ENCODE results near the gene CDC42BPG.
A peak's percentile ranks its signal among the peaks of the same experiment; 100 is the strongest.

CDC42BPG gene

GRCh38 chr11:64891880-64892279 lies 47.4 kb upstream of the CDC42BPG start:
- H2AFZ ChIP-seq (ENCODE audit: insufficient read depth, low read length, poor library complexity): no peak overlapping the region
- H2BK5ac ChIP-seq (ENCODE audit: low read depth, low read length, poor library complexity): no peak overlapping the region
- no peak overlapping the region for H4K8ac ChIP-seq (ENCODE audit: low read depth, low read length)
- no peak overlapping the region for H3K27ac ChIP-seq (ENCODE audit: low read depth, low read length)
- H3K4ac ChIP-seq (ENCODE audit: low read depth, low read length): no peak overlapping the region
- no peak overlapping the region for H3K4me2 ChIP-seq (ENCODE audit: low read length)
- no peak overlapping the region for H2BK120ac ChIP-seq (ENCODE audit: insufficient read depth, low read length, poor library complexity)
- H3K27me3 ChIP-seq (ENCODE audit: insufficient read depth, low read length): no peaks in the 10 kb centered on the region
- H2AK5ac ChIP-seq (ENCODE audit: low read length): no peak overlapping the region
- peaks cover 22 to 23% of the 10 kb centered on the region in 2 experiments for H3K36me3 ChIP-seq (ENCODE audit: control insufficient read depth in 1 of 2, insufficient read depth in 2 of 2, low read length in 2 of 2)
- peaks cover 7 to 9% of the 10 kb centered on the region in 2 experiments for H3K4me1 ChIP-seq (ENCODE audit: control insufficient read depth in 1 of 2, insufficient read depth in 2 of 2, low read length in 2 of 2)
- DNase-seq: no peak
- peaks cover 6% of the 10 kb centered on the region for H3K79me1 ChIP-seq (ENCODE audit: low read length)
- H3K9ac ChIP-seq (ENCODE audit: low read length): no peak overlapping the region
- H3K4me3 ChIP-seq (ENCODE audit: low read depth, low read length): no peak overlapping the region
- H3K18ac ChIP-seq (ENCODE audit: low read length): no peak overlapping the region
- H4K91ac ChIP-seq (ENCODE audit: low read depth, low read length): no peak overlapping the region
- H3K79me2 ChIP-seq (ENCODE audit: control insufficient read depth, insufficient read depth, low read length, poor library complexity): no peaks in the 10 kb centered on the region
- no peak overlapping the region for H2BK12ac ChIP-seq (ENCODE audit: low read length)
- H3K9me3 ChIP-seq (ENCODE audit: insufficient read depth, low read depth, low read length): no peaks in the 10 kb centered on the region
- no peak overlapping the region for H3K14ac ChIP-seq (ENCODE audit: low read length)
- H4K12ac ChIP-seq (ENCODE audit: low read depth, low read length): no peak overlapping the region
- WGBS (ENCODE audit: extremely low coverage, insufficient coverage, insufficient read length): no CpG with 5 or more reads among the region's 5 CpGs
- no peak overlapping the region for H3K23ac ChIP-seq (ENCODE audit: low read length)

- Histone ChIP-seq H2BK12ac (ENCODE audit: low read length) (no peak overlapping the region), H3K4ac (ENCODE audit: low read depth, low read length) (no peak overlapping the region), H3K79me1 (ENCODE audit: low read length) (peaks cover 6% of the 10 kb centered on the region), H4K12ac (ENCODE audit: low read depth, low read length) (no peak overlapping the region), H3K4me1 (ENCODE audit: control insufficient read depth in 1 of 2, insufficient read depth in 2 of 2, low read length in 2 of 2) (peaks cover 7 to 9% of the 10 kb centered on the region in 2 experiments), H4K91ac (ENCODE audit: low read depth, low read length) (no peak overlapping the region), H3K79me2 (ENCODE audit: control insufficient read depth, insufficient read depth, low read length, poor library complexity) (no peaks in the 10 kb centered on the region), H3K36me3 (ENCODE audit: control insufficient read depth in 1 of 2, insufficient read depth in 2 of 2, low read length in 2 of 2) (peaks cover 16 to 18% of the 10 kb centered on the region in 2 experiments), H3K4me3 (ENCODE audit: low read depth, low read length) (no peak overlapping the region), H3K4me2 (ENCODE audit: low read length) (no peak overlapping the region), H2AFZ (ENCODE audit: insufficient read depth, low read length, poor library complexity) (no peak overlapping the region), H2BK5ac (ENCODE audit: low read depth, low read length, poor library complexity) (no peak overlapping the region), H4K8ac (ENCODE audit: low read depth, low read length) (no peak overlapping the region), H3K14ac (ENCODE audit: low read length) (no peak overlapping the region), H3K27ac (ENCODE audit: low read depth, low read length) (no peak overlapping the region), H3K18ac (ENCODE audit: low read length) (no peak overlapping the region), H3K27me3 (ENCODE audit: insufficient read depth, low read length) (no peaks in the 10 kb centered on the region), H2AK5ac (ENCODE audit: low read length) (no peak overlapping the region), H2BK120ac (ENCODE audit: insufficient read depth, low read length, poor library complexity) (no peak overlapping the region), H3K9ac (ENCODE audit: low read length) (no peak overlapping the region), H3K23ac (ENCODE audit: low read length) (no peak overlapping the region), H3K9me3 (ENCODE audit: insufficient read depth, low read depth, low read length) (no peaks in the 10 kb centered on the region)
- DNase-seq: no peak
- no CpG with 5 or more reads among the region's 25 CpGs for WGBS (ENCODE audit: extremely low coverage, insufficient coverage, insufficient read length)
These were observed 46.9 kb upstream of the CDC42BPG start for GRCh38 chr11:64891215-64891848.

- no peak overlapping the region for H4K12ac ChIP-seq (ENCODE audit: low read depth, low read length)
- H3K27me3 ChIP-seq (ENCODE audit: insufficient read depth, low read length): no peaks in the 10 kb centered on the region
- H3K4ac ChIP-seq (ENCODE audit: low read depth, low read length): no peak overlapping the region
- H3K23ac ChIP-seq (ENCODE audit: low read length): no peak overlapping the region
- H2AK5ac ChIP-seq (ENCODE audit: low read length): no peak overlapping the region
- H3K9me3 ChIP-seq (ENCODE audit: insufficient read depth, low read depth, low read length): no peaks in the 10 kb centered on the region
- no peak overlapping the region for H3K14ac ChIP-seq (ENCODE audit: low read length)
- DNase-seq: no peak
- peaks cover 7 to 9% of the 10 kb centered on the region in 2 experiments for H3K4me1 ChIP-seq (ENCODE audit: control insufficient read depth in 1 of 2, insufficient read depth in 2 of 2, low read length in 2 of 2)
- peaks cover 6% of the 10 kb centered on the region for H3K79me1 ChIP-seq (ENCODE audit: low read length)
- H2BK5ac ChIP-seq (ENCODE audit: low read depth, low read length, poor library complexity): no peak overlapping the region
- WGBS (ENCODE audit: extremely low coverage, insufficient coverage, insufficient read length): no CpG with 5 or more reads among the region's 7 CpGs
- H3K18ac ChIP-seq (ENCODE audit: low read length): no peak overlapping the region
- H2BK120ac ChIP-seq (ENCODE audit: insufficient read depth, low read length, poor library complexity): no peak overlapping the region
- no peak overlapping the region for H3K27ac ChIP-seq (ENCODE audit: low read depth, low read length)
- H4K8ac ChIP-seq (ENCODE audit: low read depth, low read length): no peak overlapping the region
- H2AFZ ChIP-seq (ENCODE audit: insufficient read depth, low read length, poor library complexity): no peak overlapping the region
- no peak overlapping the region for H2BK12ac ChIP-seq (ENCODE audit: low read length)
- H3K4me2 ChIP-seq (ENCODE audit: low read length): no peak overlapping the region
- no peak overlapping the region for H3K4me3 ChIP-seq (ENCODE audit: low read depth, low read length)
- no peak overlapping the region for H4K91ac ChIP-seq (ENCODE audit: low read depth, low read length)
- no peaks in the 10 kb centered on the region for H3K79me2 ChIP-seq (ENCODE audit: control insufficient read depth, insufficient read depth, low read length, poor library complexity)
- H3K9ac ChIP-seq (ENCODE audit: low read length): no peak overlapping the region
- peaks cover 9 to 10% of the 10 kb centered on the region in 2 experiments for H3K36me3 ChIP-seq (ENCODE audit: control insufficient read depth in 1 of 2, insufficient read depth in 2 of 2, low read length in 2 of 2)
These were observed 46.1 kb upstream of the CDC42BPG start for GRCh38 chr11:64890522-64890939.

GRCh38 chr11:64888729-64889511 lies 44.5 kb upstream of the CDC42BPG start:
- H4K8ac ChIP-seq (ENCODE audit: low read depth, low read length): peak overlapping the region; percentile 17
- no peak overlapping the region for H2AK5ac ChIP-seq (ENCODE audit: low read length)
- no CpG with 5 or more reads among the region's 9 CpGs for WGBS (ENCODE audit: extremely low coverage, insufficient coverage, insufficient read length)

More at GRCh38 chr11:64888729-64889511, 44.5 kb upstream of the CDC42BPG start:
- Histone ChIP-seq H3K14ac (ENCODE audit: low read length) (no peak overlapping the region), H3K18ac (ENCODE audit: low read length) (no peak overlapping the region), H3K9me3 (ENCODE audit: insufficient read depth, low read depth, low read length) (no peaks in the 10 kb centered on the region), H4K12ac (ENCODE audit: low read depth, low read length) (no peak overlapping the region), H3K27me3 (ENCODE audit: insufficient read depth, low read length) (no peaks in the 10 kb centered on the region), H3K79me2 (ENCODE audit: control insufficient read depth, insufficient read depth, low read length, poor library complexity) (no peaks in the 10 kb centered on the region), H2AFZ (ENCODE audit: insufficient read depth, low read length, poor library complexity) (no peak overlapping the region), H3K36me3 (ENCODE audit: control insufficient read depth in 1 of 2, insufficient read depth in 2 of 2, low read length in 2 of 2) (peaks cover 0 to 2% of the 10 kb centered on the region in 2 experiments), H3K9ac (ENCODE audit: low read length) (no peak overlapping the region), H3K4ac (ENCODE audit: low read depth, low read length) (no peak overlapping the region), H3K4me3 (ENCODE audit: low read depth, low read length) (no peak overlapping the region), H3K4me2 (ENCODE audit: low read length) (no peak overlapping the region), H3K23ac (ENCODE audit: low read length) (no peak overlapping the region), H2BK5ac (ENCODE audit: low read depth, low read length, poor library complexity) (no peak overlapping the region), H2BK120ac (ENCODE audit: insufficient read depth, low read length, poor library complexity) (no peak overlapping the region), H3K4me1 (ENCODE audit: control insufficient read depth in 1 of 2, insufficient read depth in 2 of 2, low read length in 2 of 2) (peaks cover 7 to 9% of the 10 kb centered on the region in 2 experiments), H2BK12ac (ENCODE audit: low read length) (peak overlapping the region; percentile 16), H3K27ac (ENCODE audit: low read depth, low read length) (no peak overlapping the region), H3K79me1 (ENCODE audit: low read length) (peaks cover 6% of the 10 kb centered on the region), H4K91ac (ENCODE audit: low read depth, low read length) (peak overlapping the region; percentile 25)
- DNase-seq: peak; percentile 42 to 71
